ENCODE measurements around the gene TTC12.
"Not testable (repeated sequence)": the region's sequence is repeated elsewhere in the genome, so short reads cannot be mapped to it uniquely, and the experiment has no call there.

TTC12 gene

GRCh38 chr11:113283881-113284280, 30.5 kb upstream of the TTC12 start:
- DNase-seq (ENCODE audit: low read depth), result no peak

DNA sequence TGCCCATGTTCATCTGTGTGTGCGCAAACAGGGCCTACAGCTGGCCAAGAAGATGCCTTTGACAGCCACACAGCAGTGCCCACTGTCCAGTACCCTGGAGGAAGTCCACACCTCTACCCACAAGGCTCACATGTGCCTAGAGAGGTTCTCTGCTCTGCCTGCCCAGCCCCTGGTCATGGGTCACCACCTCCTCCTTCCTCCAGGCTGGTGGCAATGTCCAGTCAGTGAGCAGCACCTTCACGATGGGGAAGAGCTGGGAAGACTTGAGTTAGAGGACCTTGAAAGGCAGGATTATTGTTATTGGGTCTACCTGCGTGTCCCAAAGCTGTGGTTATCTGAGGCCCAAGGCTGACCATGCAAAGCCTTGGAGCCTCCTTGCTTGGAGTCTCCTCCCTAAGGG, 28.4 kb upstream of the TTC12 start:
- DNase-seq (ENCODE audit: low read depth), result no peak

DNA sequence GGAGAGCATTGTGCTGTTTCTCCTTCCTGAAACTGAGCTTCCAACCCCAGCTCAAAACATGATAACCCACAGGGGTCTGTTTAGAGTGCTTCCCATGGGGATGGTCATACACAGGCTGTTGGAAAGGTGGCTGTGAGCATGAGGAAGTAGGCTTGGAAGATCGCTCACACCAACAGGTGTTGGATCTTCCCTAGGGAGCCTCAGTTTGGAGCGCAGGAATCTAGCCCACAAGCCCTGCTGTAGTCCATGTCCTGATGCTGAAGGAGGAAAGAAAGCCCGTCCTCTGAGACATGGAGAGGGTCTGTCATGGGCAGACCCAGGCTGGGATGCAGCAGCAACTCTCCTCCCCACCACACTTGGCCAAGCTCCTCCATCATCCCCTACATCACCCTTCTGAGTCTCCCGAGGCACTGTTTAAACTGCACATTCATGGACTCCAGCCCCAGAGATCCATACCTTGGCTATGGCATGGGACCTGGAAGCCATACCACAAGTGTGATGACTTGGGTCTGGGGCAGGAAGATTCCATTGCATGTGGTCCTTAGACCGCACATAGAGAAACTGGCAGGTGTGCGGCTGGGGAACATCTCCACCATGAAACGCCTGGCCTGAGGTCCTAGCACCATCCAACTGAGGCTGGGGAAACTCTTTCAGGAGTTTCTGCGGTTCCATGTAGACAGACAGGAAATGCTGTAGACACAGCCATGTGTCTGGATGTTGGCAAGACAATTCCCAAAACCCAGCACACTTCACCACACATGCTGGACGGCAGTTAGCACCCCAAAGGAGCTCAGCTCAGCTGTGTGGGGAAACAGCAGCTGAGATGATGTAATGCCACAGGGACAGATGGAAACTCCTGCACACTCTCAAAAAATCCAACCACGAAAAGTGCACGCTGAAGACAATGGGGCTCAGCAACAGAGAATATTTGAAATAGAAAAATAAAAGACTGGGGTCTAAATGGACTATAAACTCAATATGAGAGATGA, 27.6 kb upstream of the TTC12 start:
- no peak for DNase-seq (ENCODE audit: low read depth)

DNA sequence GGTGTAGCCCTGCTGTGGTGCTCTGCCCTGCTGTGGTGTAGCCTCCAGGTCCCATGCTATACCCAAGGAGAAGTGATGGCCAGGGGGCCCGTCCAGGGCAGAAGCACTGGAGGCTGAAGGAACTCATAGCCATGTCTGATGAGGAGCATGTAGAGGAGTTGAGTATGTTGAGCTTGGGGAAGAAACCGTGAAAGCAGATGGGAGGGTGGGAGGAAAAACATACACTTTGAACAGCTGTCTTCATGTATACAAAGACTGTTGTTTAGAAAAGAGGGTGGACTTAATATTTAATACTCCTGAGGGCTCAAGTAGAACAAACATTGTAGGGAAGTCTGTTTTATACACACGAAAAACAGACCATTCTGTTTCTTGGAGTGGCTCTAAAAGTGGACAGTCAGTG, 26.6 kb upstream of the TTC12 start:
- DNase-seq (ENCODE audit: low read depth), result no peak

DNA sequence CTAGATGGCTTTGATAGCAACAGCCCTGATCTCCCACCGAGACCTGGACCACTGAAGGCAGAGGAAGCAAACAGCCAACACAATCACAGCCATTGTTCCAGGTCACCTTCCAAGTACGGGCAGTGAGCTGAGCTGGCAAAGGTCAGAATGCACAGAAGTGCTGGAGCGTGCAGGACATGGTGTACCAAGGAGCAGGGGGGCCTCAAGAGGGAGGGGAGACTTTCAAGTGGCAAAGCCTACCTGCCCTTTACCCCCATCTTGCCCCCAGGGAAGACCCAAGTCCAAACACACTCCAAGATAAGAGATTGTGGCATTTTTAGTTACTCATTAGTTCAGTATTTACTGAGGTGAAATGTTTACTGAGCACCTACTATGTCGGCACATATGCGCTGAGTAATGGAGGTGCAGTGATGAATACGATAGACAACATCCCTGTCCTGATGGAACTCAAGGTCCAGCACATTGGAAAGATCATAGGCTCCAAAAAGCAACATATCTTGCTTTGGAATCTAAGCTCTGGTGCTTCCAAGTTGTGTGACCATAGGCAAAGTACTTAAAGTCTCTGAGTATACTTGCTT, 26.0 kb upstream of the TTC12 start:
- DNase-seq (ENCODE audit: low read depth), result no peak

GRCh38 chr11:113289431-113290187, 24.8 kb upstream of the TTC12 start:
- DNase-seq (ENCODE audit: low read depth), result no peak

GRCh38 chr11:113293936-113294335, 20.4 kb upstream of the TTC12 start:
- DNase-seq (ENCODE audit: low read depth), result no peak

- no peak for DNase-seq (ENCODE audit: low read depth)
Observed at GRCh38 chr11:113295993-113296392, 18.4 kb upstream of the TTC12 start.

GRCh38 chr11:113296447-113297205, 17.8 kb upstream of the TTC12 start:
- DNase-seq (ENCODE audit: low read depth), result no peak

- not testable (repeated sequence) for DNase-seq (ENCODE audit: low read depth)
Observed at GRCh38 chr11:113298496-113298895, 15.9 kb upstream of the TTC12 start.

DNA sequence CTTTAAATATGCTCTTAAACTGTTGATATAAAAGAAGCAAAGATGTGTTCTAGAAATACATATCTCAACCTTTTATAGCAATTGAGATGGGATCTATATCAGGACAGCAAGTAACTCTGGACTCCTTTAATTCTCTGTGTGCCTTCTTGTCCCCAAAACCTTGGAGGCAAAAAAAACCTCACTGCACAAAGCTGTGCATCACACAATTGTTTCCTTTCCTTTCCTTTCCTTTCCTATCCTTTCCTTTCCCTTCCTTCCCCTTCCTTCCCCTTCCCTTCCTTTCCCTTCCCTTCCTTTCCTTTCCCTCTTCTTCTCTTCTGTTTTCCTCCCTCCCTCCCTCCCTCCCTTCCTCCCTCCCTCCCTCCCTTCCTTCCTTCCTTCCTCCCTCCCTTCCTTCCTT, 9.5 kb upstream of the TTC12 start:
- no peak for DNase-seq (ENCODE audit: low read depth)

GRCh38 chr11:113305440-113306336, 8.7 kb upstream of the TTC12 start:
- peak; percentile 11 for DNase-seq (ENCODE audit: low read depth)

DNA sequence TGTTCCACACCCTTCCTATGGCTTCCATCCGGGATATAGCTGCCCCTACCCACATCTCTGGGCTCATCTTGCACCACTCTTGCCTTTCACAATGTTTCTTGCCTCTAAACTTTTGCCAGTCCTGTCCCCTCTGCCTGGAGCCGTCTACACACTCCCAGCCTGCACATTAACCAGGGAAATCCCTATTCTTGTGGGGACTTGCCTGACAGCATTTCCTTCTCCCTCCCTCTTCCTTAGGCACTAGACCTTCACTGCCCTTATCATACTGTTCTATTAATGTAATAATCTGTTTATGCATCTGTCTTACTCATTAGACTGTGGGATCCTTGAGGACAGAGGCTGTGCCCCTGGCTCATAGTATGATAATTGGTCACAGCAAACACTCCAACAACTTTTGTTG, 5.8 kb upstream of the TTC12 start:
- DNase-seq (ENCODE audit: low read depth), result no peak

- DNase-seq (ENCODE audit: low read depth), result no peak
Observed at GRCh38 chr11:113311536-113311935, 2.8 kb upstream of the TTC12 start.

GRCh38 chr11:113313601-113314000, 782 bp upstream of the TTC12 start:
- DNase-seq (ENCODE audit: low read depth), result no peak

DNA sequence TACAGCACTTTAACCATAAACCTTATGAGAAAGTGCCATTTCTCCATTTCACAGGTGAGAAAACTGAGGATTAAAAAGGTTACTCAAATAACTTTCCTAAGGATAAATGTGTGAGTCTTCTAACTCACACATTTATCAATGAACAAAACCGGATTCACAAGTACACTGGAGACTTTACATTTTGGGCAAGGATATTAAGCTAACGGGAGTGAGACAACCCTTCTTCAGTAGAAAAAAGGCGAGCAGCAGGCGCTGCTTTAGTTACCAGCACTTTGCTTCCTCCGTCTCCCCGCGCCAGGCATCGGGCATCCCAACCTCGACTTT, 356 bp upstream of the TTC12 start:
- DNase-seq (ENCODE audit: low read depth), result no peak

DNA sequence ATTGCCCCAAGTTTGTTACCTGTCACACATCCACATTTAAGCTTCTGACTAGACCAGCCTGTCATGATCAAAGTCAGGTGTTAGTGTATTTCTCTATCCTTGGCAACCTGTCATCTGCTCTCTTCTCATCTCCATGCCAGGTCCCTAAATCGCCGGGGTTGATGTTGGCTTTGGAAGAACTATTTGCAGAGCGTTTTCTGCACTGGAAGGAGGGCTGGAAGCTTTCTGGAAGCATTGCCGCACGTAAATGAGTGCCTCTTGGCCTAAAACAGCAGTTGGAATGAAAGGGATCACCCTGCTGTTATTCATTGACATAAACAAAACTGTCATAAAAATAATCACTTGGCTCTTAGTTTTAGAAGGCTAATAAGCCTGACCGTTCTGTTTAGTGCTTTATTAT, 1.4 kb downstream of the TTC12 start:
- DNase-seq (ENCODE audit: low read depth), result no peak

DNA sequence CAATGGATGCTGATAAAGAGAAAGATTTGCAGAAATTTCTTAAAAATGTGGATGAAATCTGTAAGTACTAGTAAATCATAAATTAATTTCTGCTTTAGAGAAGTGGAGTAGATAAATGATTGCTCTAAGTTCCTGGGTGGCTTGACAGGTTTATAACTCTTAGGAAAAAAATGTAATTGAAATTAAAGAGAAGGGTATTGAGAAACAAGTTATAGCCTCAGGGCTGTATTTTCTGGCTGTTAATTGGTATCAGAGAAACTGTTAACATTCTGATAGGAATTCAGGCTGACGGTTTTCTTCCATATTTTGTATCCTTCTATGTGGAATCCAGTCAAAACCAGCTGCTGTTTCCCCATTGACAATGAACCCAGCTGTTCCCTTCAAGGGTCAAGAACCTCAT, 1.9 kb downstream of the TTC12 start:
- no peak for DNase-seq (ENCODE audit: low read depth)

DNA sequence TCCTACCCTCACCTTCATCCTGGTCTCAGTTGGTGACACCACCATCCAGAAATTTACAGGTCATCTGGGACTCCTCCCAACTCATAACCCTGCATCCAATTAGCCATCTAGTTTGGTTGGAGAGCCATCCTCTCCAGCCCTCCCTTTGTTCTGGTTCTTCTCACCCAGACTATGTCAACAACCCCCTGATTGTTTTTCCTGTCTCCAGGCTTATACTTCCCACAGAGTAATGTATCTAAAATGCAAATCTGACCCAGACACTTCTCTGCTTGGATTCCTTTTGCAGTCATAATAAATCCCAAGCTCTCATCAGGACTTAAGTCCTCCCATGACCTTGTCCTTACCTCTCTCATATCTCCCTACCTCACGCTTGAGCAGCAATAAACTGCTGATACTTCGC, 3.0 kb downstream of the TTC12 start:
- DNase-seq (ENCODE audit: low read depth), result no peak

- no peak for DNase-seq (ENCODE audit: low read depth)
Observed at GRCh38 chr11:113319085-113319484, 4.7 kb downstream of the TTC12 start.

GRCh38 chr11:113322158-113322557, 7.8 kb downstream of the TTC12 start:
- DNase-seq (ENCODE audit: low read depth), result no peak

All from non-pigmented ciliary epithelial cell (primary cell).